GM12878 (cell line): ENCODE results near the gene LMTK2. TPM values are rescaled to one million over a fixed set of nuclear protein-coding genes. Genes with fewer than 3 reads are reported as not detected.

Experiments used
- ATAC-seq: fragments of 200-7000 bp; cut with Tn5 transposase; 3 replicates; pipeline ENCODE4 v1.9.1; 2020; ENCODE audit warnings: mild to moderate bottlenecking, moderate library complexity
- BruUV-seq: library from RNA; stranded (reverse); fragments of 400-500 nt; replicated peaks from 2 replicates; lab custom pipeline; 2021; lab: Mats Ljungman, UMichigan
- CTCF ChIA-PET: fragments of 300-600 bp; sonication (Branson Sonifier 250); formaldehyde crosslinking; extraction: SDS; loops from one replicate; lab custom pipeline; 2021; ENCODE audit warnings: inconsistent platforms; lab: Yijun Ruan, JAX
- POLR2A ChIA-PET: fragments of 350-600 bp; formaldehyde crosslinking; extraction: SDS; loops from one replicate; lab custom pipeline; 2021; ENCODE audit warnings: inconsistent platforms; lab: Charles Lee
- RAD21 ChIA-PET: fragments of 300-600 bp; sonication (Branson Sonifier 250); formaldehyde crosslinking; loops from one replicate; lab custom pipeline; 2023; ENCODE audit warnings: antibody characterized with exemption; ENCODE audit not compliant: unreplicated experiment; lab: Charles Lee
- SMC1A ChIA-PET: fragments of 300-600 bp; sonication (Branson Sonifier 250); formaldehyde crosslinking; loops from one replicate; lab custom pipeline; 2023; ENCODE audit not compliant: unreplicated experiment, uncharacterized antibody; lab: Charles Lee
- DNase-seq: peaks from one replicate; pipeline ENCODE4 v3.0.0-alpha.2; 2011; ENCODE audit warnings: low read depth, low spot score
- FAIRE-seq: peaks from 3 replicates; lab custom pipeline; 2011; peaks lifted over from hg19 to GRCh38; lab: Jason Lieb, UNC
- H2AFZ ChIP-seq: 2 replicates; pipeline ENCODE4 v1.6.0; 2011; ENCODE audit warnings: low read depth, low read length, control low read depth; ENCODE audit not compliant: control insufficient read depth
- H3K27ac ChIP-seq: 2 replicates; pipeline ENCODE4 v1.5.1; 2011; ENCODE audit warnings: control low read depth; ENCODE audit not compliant: control insufficient read depth, insufficient read depth
- H3K27me3 ChIP-seq, 2 experiments: replicated peaks in 1 of 2; 2 replicates each; pipeline versions ENCODE4 v1.6.0 to v1.6.1; 2011; ENCODE audit warnings: low read length in 1 of 2; ENCODE audit not compliant: control insufficient read depth in 2 of 2, insufficient read depth in 2 of 2
- H3K36me3 ChIP-seq, 2 experiments: 2 replicates each; pipeline ENCODE4 v1.5.1; 2011; ENCODE audit warnings: low read length in 1 of 2; ENCODE audit not compliant: control insufficient read depth in 2 of 2, insufficient read depth in 2 of 2
- H3K4me1 ChIP-seq: 2 replicates; pipeline ENCODE4 v1.6.1; 2011; ENCODE audit warnings: mild to moderate bottlenecking, low read length, moderate library complexity, mixed read lengths; ENCODE audit not compliant: control insufficient read depth, insufficient read depth
- H3K4me2 ChIP-seq: 2 replicates; pipeline ENCODE4 v1.6.0; 2011; ENCODE audit warnings: control low read depth; ENCODE audit not compliant: control insufficient read depth, insufficient read depth
- H3K4me3 ChIP-seq: fragments of 200-600 bp; sonication (generic); 2 replicates; pipeline ENCODE4 v1.5.1; 2016
- H3K79me2 ChIP-seq: 2 replicates; pipeline ENCODE4 v1.6.0; 2011; ENCODE audit warnings: low read length; ENCODE audit not compliant: control insufficient read depth, insufficient read depth
- H3K9ac ChIP-seq: 2 replicates; pipeline ENCODE4 v1.8.0; 2011; ENCODE audit warnings: low read length, control low read depth, mixed read lengths; ENCODE audit not compliant: control insufficient read depth, insufficient read depth
- H3K9me3 ChIP-seq: replicated peaks from 3 replicates; pipeline ENCODE4 v1.5.1; 2011; ENCODE audit warnings: mild to moderate bottlenecking, low read length; ENCODE audit not compliant: control insufficient read depth, insufficient read depth
- H4K20me1 ChIP-seq: 2 replicates; pipeline ENCODE4 v1.6.0; 2011; ENCODE audit not compliant: control insufficient read depth, insufficient read depth
- CREM ChIP-seq: IDR thresholded peaks from 2 replicates; pipeline ENCODE4 v1.6.1; 2014; ENCODE audit warnings: antibody characterized with exemption, low read depth
- CTCF ChIP-seq, 3 experiments: IDR thresholded peaks in 2 of 3; conservative IDR thresholded peaks in 1 of 3; 2 replicates each; pipeline ENCODE4 v1.5.1; 2011; ENCODE audit warnings: low read depth in 3 of 3, low read length in 3 of 3, mild to moderate bottlenecking in 3 of 3, control low read depth in 2 of 3, moderate library complexity in 2 of 3, inconsistent platforms in 1 of 3, mixed read lengths in 1 of 3; ENCODE audit not compliant: control insufficient read depth in 2 of 3, insufficient read depth in 1 of 3; ENCODE audit errors: extremely low read depth in 1 of 3
- HSF1 ChIP-seq: fragments of 150-350 bp; IDR thresholded peaks from 2 replicates; pipeline ENCODE4 v1.6.1; 2014; ENCODE audit warnings: mild to moderate bottlenecking, low read depth, low read length
- IKZF2 ChIP-seq, 2 experiments: fragments of 450-650 bp; IDR thresholded peaks; 2 replicates each; pipeline ENCODE4 v1.6.1; 2017; ENCODE audit warnings: mild to moderate bottlenecking in 2 of 2, moderate library complexity in 2 of 2
- JUNB ChIP-seq: IDR thresholded peaks from 2 replicates; pipeline ENCODE4 v1.6.1; 2016; ENCODE audit warnings: antibody characterized with exemption, mild to moderate bottlenecking
- JUND ChIP-seq: IDR thresholded peaks from 2 replicates; pipeline ENCODE4 v1.6.1; 2012; ENCODE audit warnings: low read depth, mild to moderate bottlenecking, low read length, improper control_type of control experiment, moderate library complexity
- LARP7 ChIP-seq: fragments of 450-650 bp; IDR thresholded peaks from 2 replicates; pipeline ENCODE4 v1.6.1; 2017; ENCODE audit warnings: mild to moderate bottlenecking
- MAX ChIP-seq: IDR thresholded peaks from 2 replicates; pipeline ENCODE4 v1.6.1; 2012; ENCODE audit warnings: low read depth, low read length, improper control_type of control experiment
- MEF2A ChIP-seq: IDR thresholded peaks from 2 replicates; pipeline ENCODE4 v1.6.1; 2011; ENCODE audit warnings: low read depth, mild to moderate bottlenecking, low read length, moderate library complexity; ENCODE audit not compliant: insufficient read depth
- NR2F1 ChIP-seq: fragments of 450-650 bp; conservative IDR thresholded peaks from 2 replicates; pipeline ENCODE4 v1.6.1; 2017; ENCODE audit warnings: mild to moderate bottlenecking
- NRF1 ChIP-seq: conservative IDR thresholded peaks from 2 replicates; pipeline ENCODE4 v1.6.1; 2011; ENCODE audit warnings: mild to moderate bottlenecking, low read depth, low read length, improper control_type of control experiment
- RAD21 ChIP-seq: IDR thresholded peaks from 2 replicates; pipeline ENCODE4 v1.6.1; 2011; ENCODE audit warnings: mild to moderate bottlenecking, low read depth, low read length, moderate library complexity; ENCODE audit not compliant: insufficient read depth
- SMAD1 ChIP-seq: fragments of 450-650 bp; IDR thresholded peaks from 2 replicates; pipeline ENCODE4 v1.6.1; 2018; ENCODE audit warnings: mild to moderate bottlenecking, low read depth; ENCODE audit not compliant: partially characterized antibody
- SPI1 ChIP-seq: IDR thresholded peaks from 2 replicates; pipeline ENCODE4 v1.6.1; 2011; ENCODE audit warnings: low read depth, mild to moderate bottlenecking, low read length, moderate library complexity, borderline replicate concordance; ENCODE audit not compliant: insufficient read depth
- STAT3 ChIP-seq: IDR thresholded peaks from 2 replicates; pipeline ENCODE4 v1.6.1; 2011; ENCODE audit warnings: low read depth, low read length, improper control_type of control experiment
- TAF1 ChIP-seq: IDR thresholded peaks from 2 replicates; pipeline ENCODE4 v1.6.1; 2011; ENCODE audit warnings: mild to moderate bottlenecking, low read depth, low read length, borderline replicate concordance
- ZBTB33 ChIP-seq: fragments of 450-650 bp; IDR thresholded peaks from 2 replicates; pipeline ENCODE4 v1.6.1; 2017; ENCODE audit warnings: mild to moderate bottlenecking
- ZNF24 ChIP-seq: fragments of 450-650 bp; IDR thresholded peaks from 2 replicates; pipeline ENCODE4 v1.6.1; 2017; ENCODE audit warnings: antibody characterized with exemption, mild to moderate bottlenecking
- ZNF622 ChIP-seq: fragments of 450-650 bp; IDR thresholded peaks from 2 replicates; pipeline ENCODE4 v1.6.1; 2017; ENCODE audit warnings: mild to moderate bottlenecking, inconsistent platforms
- WGBS: methylation state at CpG from one replicate; pipeline ENCODE4 v1.1.6; 2016; ENCODE audit warnings: low lambda C conversion rate; ENCODE audit not compliant: insufficient replicate concordance, insufficient coverage; ENCODE audit errors: missing lambda C conversion rate; 5-methylcytosine and 5-hydroxymethylcytosine counted together
- in situ Hi-C: fragments of 300-500 bp; cut with MboI; formaldehyde crosslinking; loops from 9 replicates; pipeline ENCODE4 v1.14.3; 2018; ENCODE audit warnings: mixed read lengths
- intact Hi-C: fragments of 100-400 bp; cut with micrococcal nuclease; formaldehyde crosslinking; loops from one replicate; pipeline ENCODE4 v1.14.2; 2022; ENCODE audit not compliant: unreplicated experiment
- polyA plus RNA-seq, 11 experiments: library from polyadenylated mRNA; depleted of rRNA in 4 of 11; unstranded in 6 of 11; stranded (reverse) in 5 of 11; fragments of >200 nt; fragmentation: Nextera tagmentation in 4 of 11; fragmentation: Illumina TruSeq in 1 of 11; extraction: Ambion mirVana in 4 of 11; extraction: Trizol in 1 of 11; gene quantifications; 1 replicate in 1 of 11; 2 replicates in 10 of 11; pipeline versions ENCODE4 v1.2.1 to v1.2.3, GENCODE V29; 2011 to 2016; ENCODE audit warnings: inconsistent platforms in 2 of 11, missing spikeins in 2 of 11, low read depth in 1 of 11
- total RNA-seq, 4 experiments: library from RNA; depleted of rRNA in 3 of 4; stranded (reverse); fragments of >200 nt in 3 of 4; fragmentation: Illumina TruSeq in 1 of 4; extraction: Trizol in 1 of 4; gene quantifications; 2 replicates each; pipeline versions ENCODE4 v1.2.1 to v1.2.3, GENCODE V29; 2013 to 2021

The LMTK2 gene
- total and polyA plus RNA-seq, 10 of the 15 experiments (the other 5 are each of a cell fraction or from before 2014, with no cell fraction given) = 0.68 to 8.7 (median 4.6) TPM

- no peak for DNase-seq
- no TSS peak for BruUV-seq
- 85% methylated on average over 7 of the region's 7 CpGs for WGBS
- no peak overlapping the region for H3K9ac ChIP-seq
- no peak for FAIRE-seq
- no peak for ATAC-seq
- H3K9me3 ChIP-seq = no peaks in the 10 kb centered on the region; the same call in 2 of the 3 replicates
- H3K4me1 ChIP-seq = no peaks in the 10 kb centered on the region
- in situ Hi-C loops = no loop called here
- ChIA-PET SMC1A (interaction anchor here (1.2 to 1.4 kb wide), 2 partner anchors 10 to 15 kb away, joined by 4 read pairs; no protein-coding TSS in a partner anchor), POLR2A (interaction anchor here (1.0 kb wide), 1 partner anchor 9 kb away, joined by 4 read pairs; no protein-coding TSS in a partner anchor), CTCF (interaction anchor here (1.2 to 1.4 kb wide), 2 partner anchors 11 to 15 kb away, joined by 3 to 4 read pairs; no protein-coding TSS in a partner anchor), RAD21 (no interaction called here)
- H3K27me3 ChIP-seq = no peaks in the 10 kb centered on the region
- H3K4me3 ChIP-seq = no peak overlapping the region
- H2AFZ ChIP-seq = no peak overlapping the region
- intact Hi-C loops = no loop called here
- H3K36me3 ChIP-seq = no peaks in the 10 kb centered on the region
- no peak overlapping the region for H3K27ac ChIP-seq
- no peaks in the 10 kb centered on the region for H3K79me2 ChIP-seq
- H4K20me1 ChIP-seq = no peaks in the 10 kb centered on the region; the same call in 1 of the 2 replicates
- H3K4me2 ChIP-seq = no peak overlapping the region
- TF ChIP-seq TAF1 (no peak), NR2F1 (no peak), MEF2A (no peak), SMAD1 (no peak), ZNF622 (no peak), NRF1 (no peak), LARP7 (no peak), CREM (no peak), JUNB (no peak), MAX (no peak), HSF1 (no peak), IKZF2 (IDR thresholded peaks at IDR 0.05) (no peak), ZNF24 (no peak), STAT3 (no peak), SPI1 (no peak), ZBTB33 (no peak), CTCF (IDR thresholded peaks at IDR 0.05 in 2 of 3, conservative IDR thresholded peaks at IDR 0.05 in 1 of 3; ENCODE audit: control insufficient read depth in 2 of 3, extremely low read depth in 1 of 3, insufficient read depth in 1 of 3, low read depth in 3 of 3, low read length in 3 of 3) (no peak), JUND (no peak), RAD21 (no peak)
Measured at GRCh38 chr7:98116656-98117461, 10.2 kb downstream of the LMTK2 start.
